GM21528 (cell line): ENCODE measurements around the gene CRTAC1.

ENCODE experiments used
- ATAC-seq: cut with Tn5 transposase; IDR thresholded peaks from one replicate; pipeline ENCODE4 v1.9.1; 2021; ENCODE audit warnings: mild to moderate bottlenecking, moderate library complexity; ENCODE audit not compliant: unreplicated experiment, low FRiP score

CRTAC1 gene, protein sequence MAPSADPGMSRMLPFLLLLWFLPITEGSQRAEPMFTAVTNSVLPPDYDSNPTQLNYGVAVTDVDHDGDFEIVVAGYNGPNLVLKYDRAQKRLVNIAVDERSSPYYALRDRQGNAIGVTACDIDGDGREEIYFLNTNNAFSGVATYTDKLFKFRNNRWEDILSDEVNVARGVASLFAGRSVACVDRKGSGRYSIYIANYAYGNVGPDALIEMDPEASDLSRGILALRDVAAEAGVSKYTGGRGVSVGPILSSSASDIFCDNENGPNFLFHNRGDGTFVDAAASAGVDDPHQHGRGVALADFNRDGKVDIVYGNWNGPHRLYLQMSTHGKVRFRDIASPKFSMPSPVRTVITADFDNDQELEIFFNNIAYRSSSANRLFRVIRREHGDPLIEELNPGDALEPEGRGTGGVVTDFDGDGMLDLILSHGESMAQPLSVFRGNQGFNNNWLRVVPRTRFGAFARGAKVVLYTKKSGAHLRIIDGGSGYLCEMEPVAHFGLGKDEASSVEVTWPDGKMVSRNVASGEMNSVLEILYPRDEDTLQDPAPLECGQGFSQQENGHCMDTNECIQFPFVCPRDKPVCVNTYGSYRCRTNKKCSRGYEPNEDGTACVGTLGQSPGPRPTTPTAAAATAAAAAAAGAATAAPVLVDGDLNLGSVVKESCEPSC

DNA sequence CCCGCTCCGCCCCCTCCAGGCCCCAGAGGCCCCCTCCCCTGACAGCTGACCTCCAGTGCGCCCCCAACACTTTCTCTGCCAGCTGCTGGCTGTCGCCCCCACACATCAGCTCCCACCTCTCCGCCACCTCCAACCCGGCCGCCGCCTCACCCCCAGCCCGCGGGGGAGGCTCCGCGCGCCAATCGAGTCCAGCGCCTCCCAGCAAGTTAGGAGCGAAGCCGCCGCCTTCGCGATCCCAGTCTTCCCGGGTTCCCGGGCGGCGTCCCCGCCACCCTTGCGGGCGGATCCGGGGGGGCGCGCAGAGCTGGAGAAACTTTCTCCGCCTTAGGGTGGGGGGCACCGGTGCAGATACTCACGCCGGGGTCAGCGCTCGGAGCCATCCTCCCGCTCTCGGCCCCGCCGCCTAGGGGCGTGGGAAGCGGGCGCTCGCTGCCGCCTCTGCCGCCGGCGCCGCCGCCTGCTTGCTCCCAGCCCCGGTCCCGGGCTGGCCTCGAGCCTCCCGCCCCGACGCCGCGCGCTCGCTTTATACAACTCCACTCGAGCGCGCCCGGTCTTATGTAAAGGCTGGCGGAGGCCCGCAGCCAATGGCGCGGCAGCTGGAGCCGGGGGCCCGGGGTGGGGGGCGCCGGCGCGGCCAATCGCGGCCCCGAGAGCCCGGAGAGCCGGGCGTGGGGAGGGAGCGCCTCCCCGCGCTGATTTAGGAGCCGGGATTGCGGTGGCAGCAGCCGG lies at the start of gene CRTAC1:
CRTAC1 (minus strand) TSS at position 529 of the 729 bp plus-strand sequence; CDS start at position 380, 149 bp downstream.
- no peak for ATAC-seq

DNA sequence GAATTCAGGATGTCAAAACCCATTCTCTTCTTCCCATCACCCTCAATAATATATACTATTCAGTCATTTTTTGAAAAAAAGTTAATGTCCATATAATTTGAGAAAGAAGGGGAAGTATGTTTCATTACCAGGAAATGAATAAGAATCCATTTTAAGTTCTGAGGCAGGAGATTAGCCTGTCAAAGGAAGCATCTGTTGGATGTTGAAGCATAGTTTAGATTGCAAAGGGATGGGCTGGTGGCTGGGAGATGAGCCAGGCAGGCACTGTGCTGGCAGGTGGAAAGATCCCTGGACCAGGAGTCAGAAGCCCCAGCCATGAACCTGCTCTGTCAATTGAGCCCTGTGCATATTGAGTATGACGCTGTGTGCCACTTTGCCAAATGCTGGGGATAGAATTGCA lies 48.4 kb upstream of the CRTAC1 start:
- no peak for ATAC-seq

DNA sequence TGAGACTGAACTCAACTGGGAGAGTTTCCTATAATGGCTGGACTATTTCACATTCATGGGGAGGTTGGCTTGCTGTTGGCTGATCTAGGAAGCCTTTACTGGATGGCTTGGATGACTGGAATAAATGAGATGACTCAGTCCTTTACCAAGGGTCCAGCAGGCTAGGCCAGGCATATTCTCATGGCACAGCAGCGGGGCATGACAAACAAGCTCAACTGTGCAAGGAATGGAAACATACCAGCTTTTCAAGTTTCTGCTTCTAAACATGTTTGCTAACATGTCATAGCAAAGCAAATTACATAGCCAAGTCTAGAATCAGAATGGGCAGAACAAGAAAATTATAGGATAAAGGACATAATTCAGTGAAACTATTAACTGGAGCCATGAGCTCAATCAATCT lies 46.8 kb upstream of the CRTAC1 start:
- no peak for ATAC-seq

DNA sequence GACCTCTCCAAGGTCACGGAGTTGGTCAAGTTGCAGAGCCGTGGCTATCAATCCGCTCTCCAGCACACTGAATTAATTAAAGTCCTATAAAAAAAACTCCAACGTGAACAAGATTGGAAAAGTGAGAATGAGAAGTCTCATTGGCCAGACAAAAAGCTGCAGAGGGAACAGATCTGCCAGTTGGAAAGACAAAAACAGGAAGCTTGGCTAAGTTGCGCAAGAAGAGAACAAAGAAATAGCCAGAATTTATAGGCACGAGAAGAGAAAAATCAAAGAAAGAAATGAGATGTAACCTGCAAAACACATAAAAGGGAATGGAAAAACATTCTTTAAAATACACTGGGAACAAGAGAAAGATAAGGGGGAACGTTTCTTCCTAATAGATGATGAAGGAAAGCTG lies 45.7 kb upstream of the CRTAC1 start:
- ATAC-seq: no peak

DNA sequence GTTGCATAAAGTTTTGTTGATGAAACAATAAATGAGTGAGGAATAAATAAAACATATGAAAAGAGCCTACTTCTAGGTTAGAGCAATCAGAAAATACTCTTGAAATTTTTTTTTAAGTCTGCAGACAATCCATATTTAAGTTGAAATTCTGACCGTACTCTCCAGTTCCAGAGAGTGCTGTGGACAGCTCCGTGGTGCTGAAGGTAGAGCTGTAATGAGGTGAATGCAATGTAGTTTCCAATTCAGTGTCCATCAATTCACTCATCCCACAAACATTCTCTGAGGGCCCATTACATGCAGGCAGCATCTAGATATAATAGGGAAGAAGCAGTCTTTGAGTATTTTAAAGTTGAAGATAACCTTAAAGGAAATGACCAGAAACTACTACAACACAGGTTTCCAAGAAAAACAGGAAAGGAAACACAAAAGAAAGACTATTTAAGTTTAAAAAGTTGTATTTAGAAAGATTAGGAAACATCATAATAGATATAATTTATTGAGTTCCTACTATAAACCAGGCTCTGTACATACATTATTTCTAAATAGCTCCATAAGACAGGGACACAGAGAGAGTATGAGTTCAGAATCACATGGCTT lies 44.0 kb upstream of the CRTAC1 start:
- no peak for ATAC-seq

DNA sequence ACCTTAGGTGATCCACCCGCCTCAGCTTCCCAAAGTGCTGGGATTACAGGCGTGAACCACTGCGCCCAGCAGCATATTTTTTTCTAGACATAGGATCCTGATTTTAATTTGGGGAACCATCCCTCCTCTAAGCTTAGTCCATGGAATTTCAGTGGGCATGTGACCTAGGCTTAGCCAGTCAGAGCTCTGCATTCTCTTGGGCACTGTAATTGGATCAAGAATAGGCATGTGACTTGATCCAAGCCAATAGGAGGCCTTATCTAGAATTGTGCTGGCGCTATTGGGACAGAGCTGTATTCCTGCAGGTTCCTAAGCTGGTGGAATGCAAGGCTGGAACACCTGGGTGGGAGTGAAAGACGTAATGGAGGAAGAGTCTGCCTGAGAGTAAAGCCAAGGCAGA lies 36.7 kb upstream of the CRTAC1 start:
- no peak for ATAC-seq

DNA sequence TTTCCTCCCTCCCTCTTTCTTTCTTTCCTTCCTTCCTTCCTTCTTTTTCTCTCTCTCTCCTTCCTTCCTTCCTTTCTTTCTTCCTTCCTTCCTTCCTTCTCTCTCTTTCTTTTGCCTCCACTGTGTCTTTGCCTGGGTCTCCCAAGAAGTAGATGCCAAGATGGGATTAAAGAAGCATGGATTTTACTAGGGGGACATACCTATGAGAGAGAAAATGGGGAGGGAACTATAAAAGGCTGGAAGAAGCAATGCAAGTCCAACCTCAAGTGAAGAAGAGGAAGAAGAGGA lies 33.3 kb upstream of the CRTAC1 start:
- no peak for ATAC-seq

DNA sequence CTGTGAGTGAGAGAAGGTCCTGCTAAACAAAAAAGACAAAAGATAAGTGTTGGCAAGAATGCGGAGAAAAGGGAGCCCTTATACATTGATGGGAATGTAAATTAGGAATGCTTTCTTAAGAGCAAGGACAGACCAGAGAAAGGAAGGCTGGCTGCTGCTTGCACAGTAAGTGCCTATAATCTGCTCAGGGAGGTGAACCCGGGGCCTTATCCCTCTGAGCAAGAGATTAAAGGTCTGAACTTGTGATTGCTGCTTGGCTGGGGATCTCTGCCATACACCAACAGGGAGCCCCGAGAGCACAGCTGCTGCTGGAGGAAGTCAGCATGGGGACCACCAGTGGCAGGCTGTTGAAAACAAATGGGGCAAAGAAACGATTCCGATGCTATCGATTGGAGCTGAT lies 32.0 kb upstream of the CRTAC1 start:
- no peak for ATAC-seq

DNA sequence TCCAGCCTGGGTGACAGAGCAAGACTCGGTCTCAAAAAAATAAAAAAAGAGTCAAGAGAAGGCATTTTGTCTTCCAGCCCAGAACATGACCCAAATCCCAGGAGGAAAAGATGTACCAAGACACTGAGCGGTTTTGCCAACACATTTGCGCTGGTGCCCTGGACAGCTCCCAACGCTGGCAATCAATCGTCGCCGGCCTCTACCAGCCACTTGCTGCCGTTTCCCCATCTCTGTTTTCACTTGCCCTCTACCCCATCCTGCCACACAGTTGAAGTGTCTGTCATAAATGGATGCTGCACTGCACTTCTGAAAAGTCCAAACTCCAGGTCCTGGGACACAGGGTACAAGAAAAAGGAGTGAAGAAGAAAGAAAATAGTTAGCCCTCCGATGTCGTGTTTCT lies 29.7 kb upstream of the CRTAC1 start:
- no peak for ATAC-seq

DNA sequence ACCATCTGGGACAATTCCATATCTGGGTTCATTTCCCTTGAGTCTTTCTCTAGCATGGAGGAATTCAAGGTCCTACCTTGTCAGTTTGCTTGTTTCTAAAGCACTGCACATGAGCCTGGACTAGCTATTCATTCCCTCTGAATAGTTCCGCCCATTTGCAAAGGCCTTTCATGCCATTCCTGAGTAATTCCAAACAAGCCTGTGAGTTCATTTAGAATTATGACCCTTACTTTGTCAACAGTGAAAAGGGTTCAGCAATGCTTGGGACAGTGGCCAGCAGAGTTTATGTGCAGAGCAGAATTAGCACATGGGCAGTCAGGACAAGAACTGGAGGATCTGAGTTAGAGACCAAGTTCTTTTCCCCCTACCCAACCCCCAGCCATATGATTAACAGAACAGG lies 27.9 kb upstream of the CRTAC1 start:
- no peak for ATAC-seq

DNA sequence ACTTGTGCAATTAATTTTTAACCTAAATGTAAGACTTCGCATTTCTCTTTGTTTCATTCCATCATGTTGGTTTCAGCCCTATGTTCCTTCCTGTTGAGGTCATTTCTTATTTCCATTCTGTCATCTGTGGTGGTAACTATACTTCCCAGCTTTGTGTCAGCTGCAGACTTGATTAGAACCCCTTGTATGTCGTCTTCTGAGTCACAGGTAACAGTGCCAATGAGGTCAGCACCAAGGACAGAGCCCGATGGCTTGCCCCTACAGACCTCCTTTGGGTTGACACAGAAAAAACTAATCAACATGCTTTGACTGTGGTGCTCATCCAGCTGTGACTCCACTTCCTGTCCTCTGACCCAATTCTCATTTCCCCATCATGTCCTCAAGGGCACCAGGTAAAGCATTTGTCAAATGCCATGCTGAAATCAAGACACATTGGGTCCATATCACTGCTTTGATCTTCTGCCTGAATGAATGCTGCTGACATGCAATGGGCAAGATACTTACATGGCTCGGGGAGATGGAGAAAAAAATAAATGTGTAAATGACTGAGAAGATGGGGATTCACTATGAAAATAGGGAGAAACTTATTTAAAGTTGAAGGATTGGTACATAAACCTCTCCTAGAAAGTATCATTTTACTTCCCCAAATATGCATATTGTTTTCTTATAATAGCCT lies 25.6 kb upstream of the CRTAC1 start:
- ATAC-seq: no peak

DNA sequence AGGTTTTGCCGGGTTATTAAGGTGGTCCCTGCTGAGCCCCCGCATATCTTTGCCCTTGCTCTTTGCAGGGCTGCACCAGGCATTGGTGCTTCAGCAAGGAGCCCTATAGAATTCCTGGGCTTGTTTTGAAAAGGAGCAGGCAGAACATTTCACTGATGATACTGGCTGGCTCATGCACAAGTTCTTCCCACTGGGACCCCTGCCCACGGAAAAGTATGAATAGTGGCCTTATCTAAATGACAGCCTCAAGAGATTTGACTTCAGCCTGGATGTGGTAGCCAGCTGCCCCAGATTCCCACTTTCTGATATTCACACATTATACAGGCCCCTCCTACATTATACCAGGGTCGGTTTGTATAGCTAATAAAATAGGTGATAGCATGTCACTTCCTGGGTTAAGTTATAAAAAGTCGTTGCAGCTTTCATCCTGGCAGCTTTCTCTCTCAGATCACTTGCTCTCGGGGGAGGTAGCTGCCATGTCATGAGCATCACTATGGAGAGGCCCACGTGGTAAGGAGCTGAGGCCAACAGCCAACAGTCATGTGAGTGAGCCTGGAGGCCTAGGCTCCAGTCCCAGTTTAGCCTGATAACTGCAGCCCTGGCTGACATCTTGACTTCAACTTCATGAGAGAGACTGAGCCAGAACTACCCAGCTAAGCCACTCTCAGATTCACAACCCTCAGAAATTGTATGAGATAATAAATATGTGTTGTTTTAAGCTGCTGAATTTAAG lies 16.8 kb upstream of the CRTAC1 start:
- no peak for ATAC-seq

DNA sequence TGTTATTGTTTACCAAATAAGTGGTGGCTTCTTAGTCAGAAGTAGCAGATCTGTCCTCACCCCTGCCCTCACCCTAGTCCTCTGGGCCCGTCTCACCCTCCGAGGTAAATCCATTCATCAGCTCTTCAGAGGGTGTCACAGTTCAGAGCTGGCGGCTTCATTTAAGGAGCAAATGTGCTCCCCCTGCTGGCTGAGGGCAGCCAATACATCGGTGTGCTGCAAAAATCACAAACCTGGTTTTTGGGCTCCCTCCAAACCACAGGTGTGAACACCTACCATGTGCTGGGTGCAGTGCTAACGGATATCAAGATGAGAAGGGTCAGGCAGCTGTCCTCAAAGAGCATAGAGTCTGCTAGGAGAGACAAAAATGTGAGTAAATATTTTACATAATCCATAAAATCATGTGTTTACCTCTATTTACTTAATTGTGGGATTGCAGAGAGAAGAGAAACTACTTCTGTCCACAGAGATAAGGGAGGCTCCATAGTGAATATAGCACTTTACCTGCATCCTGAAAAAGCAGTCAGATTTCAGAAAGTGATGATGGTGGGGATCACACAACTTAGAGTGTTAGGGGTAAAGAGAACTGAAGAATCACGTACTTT lies 15.5 kb upstream of the CRTAC1 start:
- ATAC-seq: no peak

DNA sequence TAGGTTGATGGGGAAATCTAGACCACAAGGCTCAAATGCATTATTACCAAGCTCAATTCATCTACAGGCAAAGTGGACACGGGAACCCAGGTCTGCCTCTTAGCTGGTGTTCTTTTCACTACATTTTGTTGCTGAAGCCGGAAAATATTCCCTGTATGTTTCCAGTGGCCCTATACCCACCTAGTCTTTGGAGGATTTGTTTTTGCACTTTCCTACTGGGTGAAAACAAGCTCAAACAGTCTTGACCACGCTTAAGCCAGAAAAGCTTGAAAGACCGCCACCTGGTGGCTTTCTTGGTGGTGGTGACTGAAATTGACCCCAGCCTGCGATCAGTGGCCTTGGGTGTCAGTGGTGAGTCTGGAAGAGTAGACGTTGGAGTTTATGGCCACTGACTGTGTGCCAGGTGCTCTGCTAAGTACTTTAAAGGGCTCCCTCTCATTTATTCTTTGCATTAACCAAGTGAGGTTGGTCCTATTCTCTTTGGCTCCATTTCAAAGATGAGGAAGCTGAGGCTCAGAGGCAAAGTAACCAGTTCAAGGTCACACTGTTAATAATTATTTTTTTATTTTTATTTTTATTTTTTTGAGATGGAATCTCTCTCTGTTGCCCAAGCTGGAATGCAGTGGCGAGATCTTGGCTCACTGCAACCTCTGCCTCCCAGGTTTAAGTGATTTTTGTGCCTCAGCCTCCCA lies 11.1 kb upstream of the CRTAC1 start:
- no peak for ATAC-seq

DNA sequence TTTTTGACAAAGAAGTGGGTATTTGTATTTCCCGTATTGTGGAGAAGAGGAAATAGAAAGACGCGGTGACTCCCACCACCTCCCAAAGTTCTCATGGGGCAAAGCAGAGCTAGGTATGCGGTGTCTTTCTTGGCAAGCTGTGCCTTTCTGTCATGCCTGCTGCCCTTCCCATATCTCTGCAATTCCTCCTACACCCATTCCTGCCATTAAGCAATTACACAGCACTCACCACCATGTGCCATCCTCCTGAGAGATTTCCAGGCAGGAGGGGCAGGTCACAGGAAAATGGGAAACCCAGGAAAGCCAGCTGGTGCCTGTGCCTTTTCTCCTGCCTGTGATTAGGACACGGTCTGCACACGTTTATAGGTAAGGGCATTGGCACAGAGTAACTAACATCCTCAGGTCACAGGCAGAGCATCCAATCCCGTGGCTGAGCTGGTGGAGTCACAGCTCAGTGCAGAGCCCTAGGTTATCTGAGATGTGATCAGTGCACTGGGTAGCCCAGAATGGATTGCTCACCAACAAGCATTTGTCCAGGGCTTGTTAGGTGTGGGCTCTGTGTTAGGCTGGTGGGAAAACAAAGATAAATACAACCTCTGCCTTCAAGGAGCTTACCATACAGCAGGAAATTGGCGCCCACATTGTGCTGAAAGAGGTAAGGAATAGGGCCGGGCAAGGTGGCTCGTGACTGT lies 9.4 kb upstream of the CRTAC1 start:
- ATAC-seq: no peak

DNA sequence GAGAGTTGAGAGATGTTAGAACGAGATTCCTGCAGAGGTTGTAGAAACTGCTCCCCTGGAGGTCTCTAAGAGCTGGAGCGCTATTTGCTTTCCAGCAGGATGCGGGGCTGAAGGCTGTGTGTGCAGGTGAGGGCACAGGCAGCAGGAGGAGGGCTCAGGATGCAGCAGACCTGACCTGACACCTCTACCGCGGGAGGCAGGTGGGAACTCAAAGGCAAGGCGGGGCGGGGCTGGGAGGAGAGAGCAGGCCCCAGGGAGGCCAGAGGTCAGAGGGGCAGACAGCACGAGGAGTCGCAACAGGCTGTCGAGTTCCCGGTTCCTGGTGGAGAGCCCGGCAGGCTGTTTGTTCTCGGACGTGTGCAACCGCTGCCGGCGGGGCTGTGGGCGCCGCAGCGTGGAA lies 7.9 kb upstream of the CRTAC1 start:
- ATAC-seq: no peak

DNA sequence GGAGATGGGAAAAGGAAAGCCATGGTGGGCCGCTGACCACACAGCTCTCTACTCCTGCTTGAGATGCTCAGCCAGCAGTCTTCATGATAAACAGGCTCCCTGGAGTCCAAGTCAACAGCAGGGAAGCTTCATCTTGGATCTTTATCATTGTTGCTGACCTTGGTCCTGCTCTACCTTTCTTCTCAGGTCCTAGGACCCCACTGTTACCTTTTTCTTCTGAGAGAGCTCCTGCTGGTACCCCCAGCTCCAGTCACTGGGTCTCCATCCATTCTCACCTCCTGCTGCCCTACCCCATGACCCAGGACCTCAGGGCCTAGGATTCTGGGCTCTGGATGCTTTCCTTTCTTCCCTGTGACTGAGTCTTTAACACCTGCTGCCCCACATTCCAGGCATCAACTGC lies 5.2 kb upstream of the CRTAC1 start:
- ATAC-seq: no peak

DNA sequence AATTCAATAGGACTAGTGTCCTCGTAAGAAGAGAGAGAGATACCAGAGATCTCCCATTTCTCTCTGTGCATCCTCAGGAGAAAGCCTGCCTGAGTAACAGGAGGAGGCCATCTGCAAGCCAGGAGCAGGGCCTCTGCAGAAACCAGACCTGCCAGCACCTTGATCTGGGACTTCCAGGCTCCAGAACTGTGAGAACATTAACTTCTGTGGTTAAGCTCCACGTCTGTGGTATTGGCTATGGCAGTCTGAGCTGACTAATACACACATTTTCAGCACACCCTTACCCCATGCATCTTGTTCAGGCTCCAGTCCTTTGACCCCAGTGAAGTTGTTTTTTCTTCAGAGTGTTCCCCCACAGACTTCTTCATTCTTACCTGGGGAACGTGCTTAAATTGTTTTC lies 3.1 kb upstream of the CRTAC1 start:
- no peak for ATAC-seq

DNA sequence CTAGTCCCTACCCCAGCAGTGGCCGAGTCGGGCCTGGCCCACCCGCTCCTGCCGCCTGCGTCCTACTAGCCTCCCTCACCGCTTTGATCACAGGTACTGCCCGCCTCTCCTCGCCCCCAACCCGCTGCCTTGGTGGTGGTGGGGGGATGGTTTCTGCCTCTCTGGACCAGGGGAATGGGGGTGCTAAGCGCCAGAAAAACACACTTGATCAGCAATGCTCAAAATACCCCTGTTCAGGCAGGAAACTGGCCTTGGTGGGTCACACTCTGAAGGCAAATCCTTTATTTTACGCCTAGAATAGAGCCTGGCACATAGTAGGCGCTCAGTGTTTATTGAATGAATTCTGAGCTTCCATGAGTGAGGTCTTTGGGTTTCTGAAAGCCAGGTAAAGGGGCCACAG lies 1.0 kb upstream of the CRTAC1 start:
- no peak for ATAC-seq
